ENCODE results near the gene SMIM38. TPM values are rescaled to one million over a fixed set of nuclear protein-coding genes. Genes with fewer than 3 reads are reported as not detected.

The SMIM38 gene
- total RNA-seq, 1 experiment from 2014 or later: 0.54 TPM

- TF ChIP-seq CTCF (IDR thresholded peaks at IDR 0.05 in 2 of 3, conservative IDR thresholded peaks at IDR 0.05 in 1 of 3; ENCODE audit: borderline replicate concordance in 1 of 3, insufficient read depth in 1 of 3, low read depth in 2 of 3, low read length in 2 of 3) (no peak), ATF3 (IDR thresholded peaks at IDR 0.05) (no peak), CBX3 (IDR thresholded peaks at IDR 0.05; ENCODE audit: low read depth) (no peak), MAX (IDR thresholded peaks at IDR 0.05) (no peak), EZH2phosphoT487 (IDR thresholded peaks at IDR 0.05; ENCODE audit: borderline replicate concordance) (no peak), EGR1 (IDR thresholded peaks at IDR 0.05; ENCODE audit: low read depth) (no peak), ELF1 (IDR thresholded peaks at IDR 0.05; ENCODE audit: borderline replicate concordance, low read depth) (no peak), TCF7L2 (IDR thresholded peaks at IDR 0.05; ENCODE audit: borderline replicate concordance, extremely low read depth, insufficient read depth, insufficient read length) (no peak)
These were observed 12.4 kb downstream of the SMIM38 start (continued) for GRCh38 chr11:69167916-69168691.

GRCh38 chr11:69169479-69169878, 13.7 kb downstream of the SMIM38 start:
- Histone ChIP-seq H3K9me2 (ENCODE audit: insufficient read depth) (no peaks in the 10 kb centered on the region), H2AFZ (ENCODE audit: low read depth, low read length, poor library complexity, severe bottlenecking) (no peak overlapping the region), H3K4me2 (ENCODE audit: low read length) (no peak overlapping the region), H3K36me3 (ENCODE audit: control insufficient read depth in 1 of 2, insufficient read depth in 2 of 2, low read length in 2 of 2) (no peaks in the 10 kb centered on the region), H3K27me3 (ENCODE audit: insufficient read depth, low read length) (no peaks in the 10 kb centered on the region), H4K20me1 (ENCODE audit: insufficient read depth) (no peaks in the 10 kb centered on the region), H3K79me2 (ENCODE audit: insufficient read depth, low read length) (no peaks in the 10 kb centered on the region), H3K9me3 (ENCODE audit: control insufficient read depth in 1 of 2, insufficient read depth in 1 of 2, low read depth in 1 of 2, low read length in 2 of 2) (no peaks in the 10 kb centered on the region), H3K9ac (ENCODE audit: low read length) (no peak overlapping the region), H3K27ac (ENCODE audit: low read depth, low read length) (no peak overlapping the region), H3K4me1 (ENCODE audit: control insufficient read depth in 1 of 2, insufficient read depth in 2 of 2, low read length in 2 of 2) (peaks cover 17 to 30% of the 10 kb centered on the region in 2 experiments), H3K4me3 (replicated peaks in 1 of 2; ENCODE audit: low read depth in 1 of 2, low read length in 2 of 2) (no peak overlapping the region)
- intact Hi-C loops (cut with micrococcal nuclease): no loop called here
- DNase-seq (ENCODE audit: low read depth, low spot score) (no peak), ATAC-seq (no peak)
- ChIA-PET POLR2A (no interaction called here), CTCF (no interaction called here), RAD21 (ENCODE audit: low non-redundant PET in 1 of 2, low total read pairs in 2 of 2, uncharacterized antibody in 2 of 2, unreplicated experiment in 2 of 2) (no interaction called here)
- no TSS peak for BruUV-seq (replicated peaks)
- no peak for TF ChIP-seq CEBPB (IDR thresholded peaks at IDR 0.05; ENCODE audit: low read depth)
- TF ChIP-seq, protein P1, sequence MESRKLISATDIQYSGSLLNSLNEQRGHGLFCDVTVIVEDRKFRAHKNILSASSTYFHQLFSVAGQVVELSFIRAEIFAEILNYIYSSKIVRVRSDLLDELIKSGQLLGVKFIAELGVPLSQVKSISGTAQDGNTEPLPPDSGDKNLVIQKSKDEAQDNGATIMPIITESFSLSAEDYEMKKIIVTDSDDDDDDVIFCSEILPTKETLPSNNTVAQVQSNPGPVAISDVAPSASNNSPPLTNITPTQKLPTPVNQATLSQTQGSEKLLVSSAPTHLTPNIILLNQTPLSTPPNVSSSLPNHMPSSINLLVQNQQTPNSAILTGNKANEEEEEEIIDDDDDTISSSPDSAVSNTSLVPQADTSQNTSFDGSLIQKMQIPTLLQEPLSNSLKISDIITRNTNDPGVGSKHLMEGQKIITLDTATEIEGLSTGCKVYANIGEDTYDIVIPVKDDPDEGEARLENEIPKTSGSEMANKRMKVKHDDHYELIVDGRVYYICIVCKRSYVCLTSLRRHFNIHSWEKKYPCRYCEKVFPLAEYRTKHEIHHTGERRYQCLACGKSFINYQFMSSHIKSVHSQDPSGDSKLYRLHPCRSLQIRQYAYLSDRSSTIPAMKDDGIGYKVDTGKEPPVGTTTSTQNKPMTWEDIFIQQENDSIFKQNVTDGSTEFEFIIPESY (IDR thresholded peaks at IDR 0.05; ENCODE audit: extremely low read depth, insufficient replicate concordance, low read length): no peak
- no peak for TF ChIP-seq RAD21 (IDR thresholded peaks at IDR 0.05; ENCODE audit: low read depth)
- TF ChIP-seq TCF7L2 (IDR thresholded peaks at IDR 0.05; ENCODE audit: borderline replicate concordance, extremely low read depth, insufficient read depth, insufficient read length): no peak
- TF ChIP-seq EZH2phosphoT487 (IDR thresholded peaks at IDR 0.05; ENCODE audit: borderline replicate concordance): no peak
- no peak for TF ChIP-seq SP1 (IDR thresholded peaks at IDR 0.05; ENCODE audit: low read depth)
- TF ChIP-seq SRF (IDR thresholded peaks at IDR 0.05; ENCODE audit: low read depth): no peak
- no peak for TF ChIP-seq REST (IDR thresholded peaks at IDR 0.05; ENCODE audit: low read depth)
- TF ChIP-seq POLR2A (IDR thresholded peaks at IDR 0.05; ENCODE audit: borderline replicate concordance, extremely low read depth, insufficient read depth, insufficient read length): no peak
- TF ChIP-seq CBX3 (IDR thresholded peaks at IDR 0.05; ENCODE audit: low read depth): no peak
- TF ChIP-seq FOSL1 (IDR thresholded peaks at IDR 0.05; ENCODE audit: low read depth): no peak
